Posterior cingulate gyrus (tissue), 11 donors: ENCODE data around the gene CHST9.
"Not testable (repeated sequence)": the region's sequence is repeated elsewhere in the genome, so short reads cannot be mapped to it uniquely, and the experiment has no call there.

Experiments used
- DNase-seq, 10 donors: peaks; one replicate each; pipeline versions ENCODE4 v3.0.0 to v3.0.0-alpha.2; 2020 to 2021; ENCODE audit warnings: mixed read lengths in 3 of 10
- intact Hi-C: fragments of 100-400 bp; cut with DNase I; formaldehyde crosslinking; loops from one replicate; pipeline ENCODE4 v1.15.1; 2023

Gene CHST9

DNA sequence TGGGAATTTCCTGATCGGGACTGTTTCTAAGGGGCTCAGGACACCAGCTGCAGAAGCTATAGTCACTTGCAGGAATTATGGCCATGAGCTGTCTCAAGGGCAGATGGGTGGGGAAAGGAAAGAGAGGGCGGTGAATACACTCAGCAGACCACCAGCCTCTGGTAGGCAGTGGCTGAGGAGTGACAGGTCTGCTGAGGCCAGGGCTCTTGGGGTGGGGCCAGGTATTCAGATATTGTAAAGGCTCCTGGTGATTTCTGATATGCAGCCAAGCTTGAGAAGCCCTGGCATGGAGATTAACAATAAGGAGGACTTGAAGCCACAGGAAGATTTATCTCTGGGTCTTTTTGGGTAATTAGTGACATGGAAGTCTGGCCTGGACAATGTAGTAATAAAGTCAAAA is 174.3 kb downstream of the CHST9 start:
- no peak for DNase-seq

DNA sequence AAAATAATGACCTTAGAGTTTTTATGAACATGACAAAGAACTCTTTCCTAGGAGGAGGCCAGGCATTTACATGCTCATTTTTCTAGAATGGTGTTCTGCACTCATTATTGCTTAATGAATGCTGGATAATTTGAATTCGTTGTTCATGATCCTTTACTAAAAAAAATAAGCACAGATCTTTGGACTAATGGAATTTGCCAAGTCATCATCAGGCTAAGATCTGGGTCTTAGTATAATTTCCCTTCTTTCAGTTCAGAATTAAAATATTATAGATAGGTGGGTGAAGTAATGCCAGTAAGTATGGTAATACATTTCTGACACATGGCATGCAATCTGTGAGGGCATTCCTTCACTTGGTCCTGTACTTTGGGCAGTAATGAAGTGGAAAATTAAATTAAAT is 175.8 kb downstream of the CHST9 start:
- intact Hi-C loops, result no loop called here
- no peak for DNase-seq

More for the DNA sequence above, 174.3 kb downstream of the CHST9 start:
- intact Hi-C loops, result no loop called here

DNA sequence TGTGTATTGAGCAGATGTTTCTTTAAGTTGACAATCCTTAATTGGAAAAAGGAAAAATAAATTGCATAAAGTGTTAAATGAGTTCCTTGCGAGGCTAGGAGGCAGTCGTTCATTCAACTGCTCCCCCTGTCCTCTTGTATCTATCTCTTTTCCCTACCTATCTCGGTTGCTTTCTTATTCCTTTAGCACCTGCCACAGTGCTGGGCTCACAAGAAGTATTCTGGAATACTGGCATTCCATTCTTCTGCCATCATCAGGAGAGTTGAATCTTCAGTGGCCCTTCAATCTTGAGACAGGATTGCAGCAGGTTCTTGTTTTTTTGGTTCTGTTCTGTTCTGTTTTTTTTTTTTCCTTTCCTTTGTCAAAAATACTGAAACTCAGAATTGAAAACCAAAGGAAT is 176.5 kb downstream of the CHST9 start:
- intact Hi-C loops, result no loop called here

DNA sequence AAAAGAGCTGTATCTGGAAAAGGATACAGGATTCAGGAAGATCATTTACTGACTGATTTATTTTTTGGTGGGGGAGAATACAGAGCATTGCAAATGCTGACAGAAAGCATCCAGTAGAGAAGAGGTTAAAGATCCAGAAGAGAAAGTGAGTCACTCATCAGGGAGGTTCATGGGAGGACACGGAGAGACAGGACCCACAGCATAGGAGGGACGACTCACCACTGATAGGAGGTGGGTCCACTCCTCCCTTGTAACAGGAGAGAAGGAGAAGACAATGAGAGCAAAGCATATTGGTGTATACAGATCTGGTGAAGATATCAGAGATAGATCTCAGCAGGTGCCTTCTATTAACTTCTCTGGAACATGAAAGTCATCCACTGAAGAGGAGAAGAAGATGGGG is 177.2 kb downstream of the CHST9 start:
- intact Hi-C loops, result no loop called here
- DNase-seq, result no peak

More for the DNA sequence above, 176.5 kb downstream of the CHST9 start:
- no peak for DNase-seq

DNA sequence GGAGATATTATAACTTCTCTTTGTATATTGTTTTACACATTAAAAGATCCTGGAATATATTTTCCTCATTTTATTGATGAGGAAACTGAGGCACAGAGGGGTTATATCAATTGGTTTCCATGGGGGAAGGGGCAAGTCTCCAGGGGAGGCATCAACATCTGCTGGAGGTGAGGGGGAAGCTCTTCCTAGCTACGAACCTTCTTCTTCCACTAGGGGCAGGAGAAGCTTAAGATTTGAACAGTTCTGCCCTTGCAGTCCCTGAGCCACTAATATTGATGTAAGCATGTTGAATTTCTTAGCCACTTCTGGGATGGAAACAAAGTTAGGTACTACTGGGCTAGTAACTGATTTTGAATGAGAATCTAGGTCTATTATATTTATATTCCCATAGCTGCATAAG is 179.5 kb downstream of the CHST9 start:
- no peak for DNase-seq
- intact Hi-C loops, result no loop called here

DNA sequence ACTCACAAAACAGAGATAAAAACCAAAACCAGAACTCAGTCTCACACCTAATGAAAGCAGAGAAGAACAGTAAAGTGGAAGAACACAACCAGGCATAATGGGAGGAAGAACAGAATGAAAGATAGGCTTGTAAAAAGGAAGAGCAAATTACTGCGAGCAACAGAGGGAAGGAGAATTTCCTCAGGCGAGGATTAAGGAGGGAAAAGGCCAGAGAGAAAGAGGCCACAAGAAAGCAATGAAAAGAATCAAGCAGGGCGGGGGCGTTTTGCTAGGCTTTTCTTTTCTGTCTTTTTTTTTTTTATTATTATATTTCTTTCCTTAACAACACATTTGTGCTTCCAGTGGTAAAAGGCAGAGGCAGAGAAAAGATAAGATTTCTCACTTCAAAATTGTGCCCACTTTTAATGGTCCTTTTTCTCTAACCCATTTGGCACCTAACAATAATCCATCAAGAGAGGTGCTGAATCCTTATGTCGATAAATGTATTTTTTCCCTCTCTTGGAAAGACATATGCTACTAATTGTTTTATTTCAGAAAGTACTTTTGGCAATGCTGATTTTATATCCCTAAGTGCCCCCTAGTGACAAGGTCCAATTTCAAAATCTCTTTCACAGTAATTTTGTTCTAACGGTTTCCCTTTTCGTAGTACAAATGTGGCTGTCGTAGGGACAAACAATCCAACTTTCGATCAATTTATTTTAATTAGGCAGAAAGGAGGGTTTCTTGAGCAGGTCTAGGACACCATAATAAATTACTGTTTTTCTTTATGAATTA is 180.9 kb downstream of the CHST9 start:
- DNase-seq, result peak in 1 of 10 donors; percentile 20
- intact Hi-C loops, result loop anchor here (5.0 kb wide), 2 partner anchors 192 to 697 kb away; no protein-coding TSS in a partner anchor

DNA sequence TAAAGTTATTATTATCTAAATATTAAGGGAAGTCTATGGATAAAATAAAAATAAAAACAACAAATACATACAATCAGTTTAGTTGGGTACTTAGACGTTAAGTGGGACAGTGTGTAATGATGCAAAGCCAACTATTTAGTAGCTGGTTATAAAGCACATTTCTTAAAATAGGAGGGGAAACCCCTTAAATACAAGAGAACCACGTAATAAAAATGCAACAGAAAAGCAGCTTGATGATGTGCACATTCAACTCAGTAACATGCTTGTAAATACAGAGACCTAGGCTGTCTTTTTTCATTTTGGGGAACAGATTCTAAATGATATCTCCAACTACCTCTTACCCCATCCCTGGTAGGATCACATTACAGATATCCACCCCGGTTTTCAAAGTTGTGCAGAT is 185.3 kb downstream of the CHST9 start:
- intact Hi-C loops, result loop anchor here (5.0 kb wide), 2 partner anchors 187 to 692 kb away; no protein-coding TSS in a partner anchor
- no peak for DNase-seq

DNA sequence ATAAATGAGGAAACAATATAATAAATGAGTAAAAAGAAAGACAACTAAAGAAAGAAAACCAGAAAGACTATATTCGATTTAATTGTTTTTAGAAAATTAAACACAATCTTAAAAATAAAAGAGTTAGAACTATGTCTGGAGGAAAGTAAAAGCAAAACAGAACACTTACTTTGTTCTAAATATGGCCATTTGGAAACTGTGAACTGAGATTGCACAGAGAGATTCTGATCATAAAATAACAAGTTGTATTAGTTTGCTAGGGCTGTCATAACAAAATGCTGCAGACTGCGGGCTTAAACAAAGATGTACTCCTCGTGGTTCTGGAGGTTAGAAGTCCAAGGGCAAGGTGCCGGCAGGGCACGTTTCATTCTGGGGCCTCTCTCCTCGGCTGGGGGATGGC is 191.5 kb downstream of the CHST9 start:
- no peak for DNase-seq
- intact Hi-C loops, result no loop called here

DNA sequence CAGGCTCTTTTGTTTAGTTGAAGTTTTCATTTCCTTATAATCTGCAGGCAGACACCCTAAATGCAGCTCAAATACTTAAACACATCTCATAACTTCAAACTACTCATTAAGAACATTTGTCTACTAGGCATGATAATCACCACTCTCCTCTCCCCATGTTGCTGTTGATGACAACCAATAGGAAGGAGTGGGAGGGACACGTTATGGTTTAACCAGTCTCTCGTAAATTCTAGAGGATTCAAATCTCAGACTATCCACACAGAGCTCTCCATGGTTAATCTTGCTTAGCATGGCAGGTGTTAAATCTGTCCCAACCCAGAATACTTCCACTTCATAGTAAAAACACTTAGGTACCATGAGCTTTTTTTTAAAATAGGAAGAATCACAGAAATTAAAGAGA is 192.2 kb downstream of the CHST9 start:
- DNase-seq, result no peak
- intact Hi-C loops, result no loop called here

DNA sequence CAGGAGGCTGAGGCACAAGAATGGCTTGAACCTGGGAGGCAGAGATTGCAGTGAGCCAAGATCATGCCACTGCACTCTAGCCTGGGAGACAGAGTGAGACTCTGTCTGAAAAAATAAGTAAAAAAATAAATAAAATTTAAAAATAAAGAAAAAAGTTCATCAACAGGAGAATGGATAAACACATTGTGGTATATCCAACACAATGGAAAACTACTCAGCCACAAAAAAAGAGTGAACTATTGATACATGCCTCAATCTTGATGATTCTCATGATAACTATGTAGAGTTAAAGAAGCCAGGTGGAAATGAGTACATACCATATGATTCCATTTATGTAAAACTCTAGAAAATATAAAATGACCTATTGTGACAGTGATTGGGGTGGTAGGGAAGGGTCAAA is 195.3 kb downstream of the CHST9 start:
- no peak for DNase-seq
- intact Hi-C loops, result no loop called here

DNA sequence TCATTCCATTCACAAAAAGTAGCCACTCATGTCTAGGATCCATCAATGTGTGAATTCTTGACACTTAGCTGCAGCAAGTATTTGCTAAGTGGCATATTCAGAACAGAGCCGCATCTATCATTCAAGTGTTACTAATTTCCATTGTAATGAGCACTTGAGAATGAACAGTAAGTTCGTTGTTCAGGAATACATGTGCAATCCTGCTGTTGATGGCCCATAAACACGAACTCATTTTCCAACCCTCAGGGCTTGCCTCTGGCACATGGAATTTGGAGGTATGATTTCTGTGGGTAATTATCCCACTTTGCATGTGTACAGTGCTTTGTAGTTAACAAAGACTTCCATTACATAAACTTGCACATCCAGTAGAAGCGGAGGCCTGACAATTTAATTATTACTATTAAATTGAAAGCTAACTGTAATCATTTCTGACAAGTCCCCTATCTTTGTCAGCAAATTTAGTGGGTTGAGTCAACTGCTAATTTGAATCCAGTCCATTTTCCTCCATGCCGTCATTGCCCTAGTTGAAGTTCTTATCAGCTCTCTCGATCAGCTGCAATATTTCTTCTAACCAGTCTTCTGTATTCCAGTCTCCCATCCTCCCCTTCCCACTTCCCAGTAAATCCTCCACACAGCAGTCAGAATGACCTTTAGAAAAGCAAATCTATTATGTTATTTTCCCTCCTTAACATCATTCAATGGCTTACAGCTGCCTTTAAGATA is 203.6 kb downstream of the CHST9 start:
- intact Hi-C loops, result no loop called here
- DNase-seq, result no peak

DNA sequence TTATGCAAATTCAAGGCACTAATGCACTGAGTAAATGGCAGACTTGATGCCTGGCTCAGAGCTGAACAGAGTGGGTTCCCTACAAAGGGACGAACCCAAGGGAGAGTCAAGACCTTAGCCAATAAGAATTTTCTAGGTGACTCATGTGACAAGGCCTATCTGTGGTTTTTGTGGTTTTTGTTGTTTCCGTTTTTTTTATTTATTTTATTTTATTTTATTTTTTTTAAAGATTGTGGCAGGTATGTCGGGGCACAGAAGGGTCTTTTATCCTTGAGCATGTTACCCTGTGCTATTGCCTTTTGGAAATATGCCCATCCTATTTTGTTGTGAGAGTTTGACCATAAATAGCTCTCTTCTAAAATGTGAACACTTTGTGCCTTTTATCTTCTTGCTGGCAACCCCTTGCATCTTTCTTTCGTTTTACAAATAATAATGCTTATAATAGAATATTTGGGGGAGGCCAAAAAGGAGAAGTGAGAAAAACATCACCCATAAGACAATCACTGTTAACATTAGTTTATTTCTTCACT is 206.2 kb downstream of the CHST9 start:
- no peak for DNase-seq
- intact Hi-C loops, result no loop called here

DNA sequence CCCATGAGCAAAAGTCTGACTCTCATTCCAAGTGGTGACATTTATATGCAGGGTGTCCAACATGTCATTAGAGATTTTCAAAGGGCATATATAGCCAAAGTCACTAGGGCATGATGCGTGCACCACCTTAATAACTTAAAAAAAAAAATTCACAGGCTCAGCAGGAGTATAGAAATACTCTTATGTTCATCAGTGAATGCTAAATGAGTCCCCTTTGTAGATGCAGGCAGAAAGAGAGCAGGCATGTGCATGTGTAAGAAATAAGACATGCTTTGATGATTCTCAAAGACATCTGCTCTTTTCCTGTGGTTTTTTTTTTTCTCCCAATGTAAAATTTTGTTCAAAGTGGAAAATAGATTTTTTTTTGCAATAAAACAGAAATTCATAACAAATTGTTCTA is 207.3 kb downstream of the CHST9 start:
- intact Hi-C loops, result no loop called here
- no peak for DNase-seq

DNA sequence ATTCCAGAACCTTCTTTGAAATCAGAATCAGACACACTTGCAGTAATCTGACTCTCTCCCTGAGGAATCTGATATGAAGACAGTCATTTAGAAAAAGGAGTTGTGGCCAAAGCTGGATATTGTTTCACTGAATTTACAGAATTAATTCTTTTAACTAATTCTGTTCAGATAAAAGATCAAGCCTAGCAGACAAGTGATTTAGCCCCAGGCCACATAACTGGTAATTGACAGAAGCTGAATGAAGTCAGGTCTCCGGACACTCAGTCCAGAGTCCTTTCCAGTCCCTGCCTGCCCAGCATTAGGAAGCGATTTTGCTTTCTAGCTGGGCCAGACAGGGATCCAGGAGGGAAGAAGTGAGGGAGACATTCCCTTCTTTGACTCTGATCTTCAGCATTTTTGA is 208.9 kb downstream of the CHST9 start:
- no peak for DNase-seq
- intact Hi-C loops, result no loop called here

DNA sequence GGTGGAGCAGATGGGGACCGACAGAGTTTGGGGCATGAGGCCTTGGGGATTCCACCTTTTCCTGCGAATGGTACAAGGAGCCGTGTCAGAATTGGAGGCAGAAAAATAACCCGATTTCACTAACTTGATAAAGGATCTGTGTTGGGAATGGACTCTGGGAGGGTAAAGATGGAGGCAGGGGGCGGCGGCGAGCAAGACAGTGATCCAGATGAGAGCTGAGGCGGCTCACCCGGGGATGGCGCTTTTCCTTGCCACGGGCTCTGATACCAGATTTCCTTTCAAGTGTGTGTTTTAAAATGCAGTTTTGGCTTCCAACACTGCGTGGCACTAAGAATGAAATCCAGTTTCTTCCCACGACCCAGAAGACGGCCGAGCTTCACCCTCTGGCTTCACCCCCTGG is 212.6 kb downstream of the CHST9 start:
- DNase-seq, intact Hi-C loops: not testable (repeated sequence)

DNA sequence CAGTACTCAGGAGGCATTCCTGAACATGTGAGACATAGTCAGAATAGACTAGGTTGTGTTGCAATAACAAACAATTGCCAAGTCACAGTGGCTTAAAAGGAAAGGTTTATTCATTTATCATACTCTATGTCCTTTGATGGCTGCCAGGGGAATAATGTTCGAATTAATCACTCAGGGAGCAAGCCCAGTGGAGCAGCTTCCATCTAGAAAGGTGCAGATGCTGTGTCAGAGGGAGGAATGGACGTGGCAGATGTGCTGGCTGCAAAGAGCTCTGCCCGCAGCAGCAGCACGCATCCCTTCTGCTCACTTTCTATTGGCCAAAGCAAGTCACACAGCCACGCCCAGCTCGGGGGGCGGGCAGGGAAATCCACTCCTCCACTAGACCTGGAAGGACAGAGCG is 213.7 kb downstream of the CHST9 start:
- intact Hi-C loops, result no loop called here
- DNase-seq, result no peak

DNA sequence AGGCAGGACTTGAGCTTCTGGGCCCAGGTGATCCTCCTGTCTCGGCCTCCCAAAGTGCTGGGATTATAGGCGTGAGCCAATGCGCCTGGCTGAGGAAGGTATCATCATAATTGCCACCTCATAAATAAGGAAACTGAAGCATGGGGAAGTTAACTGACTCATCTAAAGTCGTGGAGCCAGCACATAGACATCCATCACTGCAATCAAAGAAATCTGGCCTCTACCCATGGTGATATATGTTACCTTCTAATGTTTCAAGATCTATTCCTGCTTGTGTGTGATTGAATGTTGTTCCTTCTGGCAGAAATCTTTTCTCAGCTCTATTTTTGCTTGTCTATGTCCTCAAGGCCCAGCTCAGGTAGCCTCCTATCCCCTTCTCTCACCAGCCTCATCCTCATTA is 214.5 kb downstream of the CHST9 start:
- intact Hi-C loops, result no loop called here
- DNase-seq, result no peak

DNA sequence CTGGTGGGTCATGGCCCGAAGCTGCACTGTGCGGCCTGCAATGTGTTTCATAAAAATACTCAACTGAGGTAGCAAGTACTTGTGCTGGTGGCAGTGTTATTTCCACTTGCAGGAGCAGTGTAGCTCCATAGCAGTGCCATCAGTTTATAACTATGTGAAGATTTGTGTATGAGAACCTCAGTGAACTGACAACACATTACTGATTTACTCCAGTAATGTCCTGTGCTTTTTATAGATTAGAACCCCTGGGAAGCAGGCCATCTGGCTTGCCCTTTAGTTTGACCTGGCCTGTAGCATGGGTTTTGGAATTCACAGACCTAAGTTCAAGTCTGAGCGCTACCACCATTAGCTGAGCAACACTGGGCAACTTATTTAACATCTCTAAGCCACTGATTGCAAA is 219.9 kb downstream of the CHST9 start:
- intact Hi-C loops, result no loop called here
- no peak for DNase-seq

DNA sequence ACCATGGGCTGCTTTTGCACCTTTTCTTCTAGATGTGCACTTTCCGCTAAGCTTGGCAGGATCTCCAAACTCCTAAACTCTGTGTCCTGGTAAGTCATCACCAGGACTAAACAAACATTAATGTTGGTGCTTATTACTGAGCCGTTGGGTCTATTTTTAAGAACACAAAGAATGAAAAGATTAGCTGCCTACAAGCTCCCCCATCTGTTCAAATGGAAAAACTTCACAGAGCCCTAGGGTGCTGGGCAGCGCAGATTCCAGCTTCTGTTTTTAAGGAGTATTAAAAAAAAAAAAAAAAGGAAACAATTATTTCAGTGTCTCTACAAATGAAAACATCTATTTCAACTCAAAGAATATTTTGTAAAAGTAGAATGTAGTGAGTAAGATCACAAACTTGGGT is 221.8 kb downstream of the CHST9 start:
- no peak for DNase-seq
- intact Hi-C loops, result loop anchor here (5.0 kb wide), 1 partner anchor 151 kb away; no protein-coding TSS in a partner anchor

DNA sequence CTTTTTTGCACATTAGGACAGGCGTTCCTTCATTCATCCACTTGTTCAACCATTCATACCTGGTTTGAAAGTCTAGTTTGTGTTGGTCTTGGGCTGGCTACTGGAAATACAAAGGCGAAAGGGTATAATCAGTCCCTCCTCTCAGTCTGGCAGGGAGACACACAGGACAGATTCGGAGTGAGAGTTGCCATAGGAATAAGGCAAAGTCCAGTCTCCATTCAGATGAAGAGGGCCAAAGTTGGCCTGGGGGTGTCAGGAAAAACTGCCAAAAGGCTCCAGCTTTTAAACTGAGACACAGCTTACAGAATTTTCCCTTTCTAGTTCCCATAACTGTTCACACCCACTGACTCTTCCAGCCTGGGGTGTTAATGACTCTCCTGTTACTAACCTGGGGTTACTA is 223.3 kb downstream of the CHST9 start:
- intact Hi-C loops, result loop anchor here (5.0 kb wide), 1 partner anchor 150 kb away; no protein-coding TSS in a partner anchor
- no peak for DNase-seq

DNA sequence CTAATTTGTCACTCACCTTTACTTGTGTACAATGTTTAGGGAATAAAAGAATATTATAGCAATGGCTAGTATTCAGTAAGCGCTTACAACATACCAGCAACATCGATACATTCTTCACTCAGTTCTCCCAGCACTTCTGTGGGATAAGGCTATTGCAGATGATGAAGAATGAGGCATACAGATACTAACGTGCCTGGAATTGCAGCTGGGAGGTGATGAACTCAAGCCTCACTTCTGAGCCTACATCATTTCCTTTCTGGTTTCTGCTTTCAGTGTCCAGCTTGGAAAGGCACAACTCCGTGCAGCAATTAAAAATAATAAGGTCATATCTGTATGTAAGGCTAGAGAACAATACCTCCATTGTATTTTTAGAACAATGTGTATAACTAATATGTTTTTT is 224.2 kb downstream of the CHST9 start:
- no peak for DNase-seq
- intact Hi-C loops, result loop anchor here (5.0 kb wide), 1 partner anchor 149 kb away; no protein-coding TSS in a partner anchor

DNA sequence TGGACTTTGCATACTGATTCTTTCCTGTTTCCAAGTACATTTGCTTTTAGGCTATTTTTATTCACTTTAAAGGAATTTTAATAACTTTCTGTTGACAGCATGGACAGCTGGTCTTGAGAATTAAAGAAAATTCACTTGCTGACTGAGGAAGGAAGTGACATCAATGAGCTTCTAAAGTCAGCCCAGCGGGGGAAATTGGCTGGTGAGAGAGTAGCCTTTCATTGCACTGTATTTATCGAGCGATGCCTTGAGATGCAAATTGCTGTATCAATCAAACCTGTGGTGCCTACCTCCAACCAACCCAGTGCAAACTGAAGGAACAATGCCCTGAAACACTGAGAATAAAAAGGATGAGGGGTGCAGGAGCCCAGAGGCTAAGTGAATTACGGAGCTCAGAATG is 228.2 kb downstream of the CHST9 start:
- intact Hi-C loops, result no loop called here
- no peak for DNase-seq
